IMR-90 (cell line): ENCODE data around the gene PAXX. TPM values are rescaled to one million over a fixed set of nuclear protein-coding genes. Genes with fewer than 3 reads are reported as not detected.

ENCODE experiments used
- ATAC-seq: fragments of 200-7000 bp; cut with Tn5 transposase; 2 replicates; pipeline ENCODE4 v1.9.1; 2020; ENCODE audit warnings: low read depth, mild to moderate bottlenecking, moderate library complexity
- BruUV-seq: library from RNA; stranded (reverse); fragments of 400-500 nt; replicated peaks from 2 replicates; lab custom pipeline; 2021; lab: Mats Ljungman, UMichigan
- CTCF ChIA-PET: fragments of 300-600 bp; formaldehyde crosslinking; extraction: SDS; loops from one replicate; lab custom pipeline; 2021; ENCODE audit warnings: antibody characterized with exemption; lab: Yijun Ruan, JAX
- POLR2A ChIA-PET: fragments of 300-600 bp; sonication (Branson Sonifier 250); formaldehyde crosslinking; loops from one replicate; lab custom pipeline; 2022; ENCODE audit warnings: antibody characterized with exemption; ENCODE audit not compliant: unreplicated experiment; lab: Charles Lee
- DNase-seq: peaks from one replicate; pipeline ENCODE4 v3.0.0; 2013
- H2AFZ ChIP-seq: replicated peaks from 2 replicates; pipeline ENCODE3; 2013; ENCODE audit warnings: low read length, mild to moderate bottlenecking; ENCODE audit not compliant: poor library complexity
- H2AK5ac ChIP-seq: 2 replicates; pipeline ENCODE4 v1.6.1; 2013; ENCODE audit warnings: low read depth, low read length, inconsistent platforms
- H2AK9ac ChIP-seq: replicated peaks from 2 replicates; pipeline ENCODE3; 2013; ENCODE audit warnings: mild to moderate bottlenecking, low read depth, low read length, moderate library complexity; ENCODE audit not compliant: poor library complexity
- H2BK120ac ChIP-seq: 2 replicates; pipeline ENCODE4 v1.6.1; 2013; ENCODE audit warnings: low read depth, low read length, inconsistent platforms
- H2BK15ac ChIP-seq: 3 replicates; pipeline ENCODE4 v1.6.1; 2013; ENCODE audit warnings: low read depth, low read length, inconsistent platforms
- H2BK20ac ChIP-seq: 2 replicates; pipeline ENCODE4 v1.6.1; 2013; ENCODE audit warnings: low read depth, mild to moderate bottlenecking, inconsistent platforms, low read length, moderate library complexity
- H2BK5ac ChIP-seq: 2 replicates; pipeline ENCODE4 v1.6.1; 2013; ENCODE audit warnings: mild to moderate bottlenecking, low read depth, low read length, inconsistent platforms; ENCODE audit not compliant: poor library complexity, severe bottlenecking
- H3K14ac ChIP-seq: replicated peaks from 2 replicates; pipeline ENCODE4 v1.6.1; 2013; ENCODE audit warnings: low read depth, low read length, inconsistent platforms
- H3K18ac ChIP-seq: 2 replicates; pipeline ENCODE4 v1.6.1; 2013; ENCODE audit warnings: low read depth, low read length, control low read depth
- H3K23ac ChIP-seq: 2 replicates; pipeline ENCODE4 v1.6.1; 2013; ENCODE audit warnings: low read depth, low read length, inconsistent platforms
- H3K27ac ChIP-seq: 2 replicates; pipeline ENCODE4 v1.5.1; 2013; ENCODE audit warnings: mild to moderate bottlenecking, control low read depth, low read length; ENCODE audit not compliant: insufficient read depth
- H3K27me3 ChIP-seq: 2 replicates; pipeline ENCODE4 v1.6.1; 2013; ENCODE audit warnings: low read length; ENCODE audit not compliant: control insufficient read depth, insufficient read depth
- H3K36me3 ChIP-seq: 2 replicates; pipeline ENCODE4 v1.6.1; 2013; ENCODE audit warnings: low read length, mixed read lengths; ENCODE audit not compliant: control insufficient read depth, insufficient read depth
- H3K4ac ChIP-seq: 2 replicates; pipeline ENCODE4 v1.6.1; 2013; ENCODE audit warnings: low read depth, low read length, inconsistent platforms
- H3K4me1 ChIP-seq: 2 replicates; pipeline ENCODE4 v1.6.1; 2013; ENCODE audit warnings: low read length, mixed read lengths; ENCODE audit not compliant: control insufficient read depth, insufficient read depth
- H3K4me2 ChIP-seq: 2 replicates; pipeline ENCODE4 v1.6.1; 2013; ENCODE audit warnings: low read depth, mild to moderate bottlenecking, control low read depth, low read length, moderate library complexity
- H3K4me3 ChIP-seq: 2 replicates; pipeline ENCODE4 v1.5.1; 2013; ENCODE audit warnings: low read depth, mild to moderate bottlenecking, control low read depth, low read length, moderate library complexity; ENCODE audit not compliant: insufficient read depth
- H3K56ac ChIP-seq: 2 replicates; pipeline ENCODE4 v1.6.1; 2013; ENCODE audit warnings: low read length, inconsistent platforms; ENCODE audit not compliant: insufficient read depth; ENCODE audit errors: extremely low read depth
- H3K79me1 ChIP-seq, 2 experiments: 2 replicates each; pipeline ENCODE4 v1.6.1; 2013; ENCODE audit warnings: low read length in 2 of 2, inconsistent platforms in 1 of 2, low read depth in 1 of 2
- H3K9ac ChIP-seq: 2 replicates; pipeline ENCODE4 v1.6.1; 2013; ENCODE audit warnings: low read depth, low read length, control low read depth
- H3K9me1 ChIP-seq: 2 replicates; pipeline ENCODE4 v1.6.1; 2013; ENCODE audit warnings: low read length, inconsistent platforms; ENCODE audit not compliant: insufficient read depth
- H3K9me3 ChIP-seq: 2 replicates; pipeline ENCODE4 v1.6.1; 2013; ENCODE audit warnings: low read length; ENCODE audit not compliant: control insufficient read depth, insufficient read depth
- H4K20me1 ChIP-seq: 2 replicates; pipeline ENCODE4 v1.6.1; 2013; ENCODE audit warnings: low read length, inconsistent platforms; ENCODE audit not compliant: insufficient read depth
- H4K5ac ChIP-seq: 2 replicates; pipeline ENCODE4 v1.6.1; 2013; ENCODE audit warnings: mild to moderate bottlenecking, low read depth, low read length, control low read depth
- H4K8ac ChIP-seq, 2 experiments: 2 replicates each; pipeline ENCODE4 v1.6.1; 2013; ENCODE audit warnings: low read depth in 2 of 2, low read length in 2 of 2, control low read depth in 1 of 2, inconsistent platforms in 1 of 2
- H4K91ac ChIP-seq: 2 replicates; pipeline ENCODE4 v1.6.1; 2013; ENCODE audit warnings: low read depth, low read length, inconsistent platforms; ENCODE audit not compliant: insufficient read depth
- CHD1 ChIP-seq: IDR thresholded peaks from 2 replicates; pipeline ENCODE4 v1.6.1; 2012; ENCODE audit warnings: low read depth, low read length, improper control_type of control experiment
- MAFK ChIP-seq: IDR thresholded peaks from 2 replicates; pipeline ENCODE4 v1.6.1; 2012; ENCODE audit warnings: low read depth, low read length, improper control_type of control experiment
- MXI1 ChIP-seq: IDR thresholded peaks from 2 replicates; pipeline ENCODE4 v1.6.1; 2012; ENCODE audit warnings: low read depth, mild to moderate bottlenecking, low read length, moderate library complexity, borderline replicate concordance
- RFX5 ChIP-seq: IDR thresholded peaks from 2 replicates; pipeline ENCODE4 v1.8.0; 2012; ENCODE audit warnings: low read depth, mild to moderate bottlenecking, low read length, moderate library complexity
- WGBS, 2 experiments: methylation state at CpG; one replicate each; pipeline versions ENCODE4 v1.1.5 to v1.1.7; 2013; ENCODE audit warnings: missing lambda C conversion rate in 2 of 2; ENCODE audit not compliant: insufficient read length in 1 of 2; ENCODE audit errors: extremely low coverage in 2 of 2; 5-methylcytosine and 5-hydroxymethylcytosine counted together
- dilution Hi-C: fragments of 300-500 bp; cut with HindIII; formaldehyde crosslinking; loops from one replicate; pipeline ENCODE4 v1.14.3; 2018; ENCODE audit warnings: low sequenced_read_pairs; ENCODE audit not compliant: unreplicated experiment
- in situ Hi-C: fragments of 300-500 bp; cut with MboI; formaldehyde crosslinking; loops from 3 replicates; pipeline ENCODE4 v1.14.3; 2019; ENCODE audit warnings: low sequenced_read_pairs, inconsistent platforms, mixed read lengths
- intact Hi-C: fragments of 100-400 bp; cut with micrococcal nuclease; formaldehyde crosslinking; loops from 2 replicates; pipeline ENCODE4 v1.10.0; 2022
- polyA plus RNA-seq, 3 experiments: library from polyadenylated mRNA; depleted of rRNA; stranded (reverse); fragments of >200 nt; gene quantifications; 2 replicates each; pipeline ENCODE4 v1.2.3, GENCODE V29; 2012; ENCODE audit warnings: low replicate concordance in 1 of 3
- total RNA-seq: library from RNA; depleted of rRNA; stranded (reverse); fragments of >200 nt; gene quantifications from 2 replicates; pipeline ENCODE4 v1.2.3, GENCODE V29; 2012
- TF ChIP-seq, protein P1 (sequence below): conservative IDR thresholded peaks from 2 replicates; pipeline ENCODE4 v1.5.1; 2012; ENCODE audit warnings: mild to moderate bottlenecking, low read depth, low read length, improper control_type of control experiment
- TF ChIP-seq, protein P2 (sequence below): fragments of 150-350 bp; IDR thresholded peaks from 2 replicates; pipeline ENCODE4 v1.6.1; 2016; ENCODE audit warnings: low read depth, mild to moderate bottlenecking, low read length, moderate library complexity, borderline replicate concordance

The PAXX gene
- total and polyA plus RNA-seq, 2 of the 4 experiments (the other 2 are of a cell fraction) = 5.7 to 24.6 TPM

GRCh38 chr9:136964171-136964689 is 28.0 kb upstream of the PAXX start:
- Histone ChIP-seq H3K23ac (no peak overlapping the region), H2BK5ac (no peak overlapping the region), H3K14ac (no peak overlapping the region), H3K27ac (no peak overlapping the region), H2BK20ac (no peak overlapping the region), H2AFZ (no peak overlapping the region), H3K4me2 (no peak overlapping the region), H4K91ac (no peak overlapping the region), H3K36me3 (no peaks in the 10 kb centered on the region), H2AK5ac (no peak overlapping the region), H2AK9ac (no peak overlapping the region), H3K18ac (no peak overlapping the region), H3K9me1 (peaks cover 2% of the 10 kb centered on the region; the same call in 1 of the 2 replicates), H3K27me3 (peaks cover 21% of the 10 kb centered on the region), H3K4ac (no peak overlapping the region), H3K9ac (no peak overlapping the region), H3K4me1 (no peaks in the 10 kb centered on the region), H3K56ac (no peak overlapping the region), H2BK120ac (no peak overlapping the region), H3K4me3 (no peak overlapping the region), H4K20me1 (no peaks in the 10 kb centered on the region), H3K79me1 (no peaks in the 10 kb centered on the region), H4K5ac (no peak overlapping the region), H3K9me3 (no peaks in the 10 kb centered on the region), H2BK15ac (no peak overlapping the region), H4K8ac (no peak overlapping the region)
- intact Hi-C loops (no loop called here), in situ Hi-C loops (no loop called here), dilution Hi-C loops (no loop called here)
- TF ChIP-seq CHD1 (no peak), RFX5 (no peak), MAFK (no peak), MXI1 (no peak)
- TF ChIP-seq, protein P1, sequence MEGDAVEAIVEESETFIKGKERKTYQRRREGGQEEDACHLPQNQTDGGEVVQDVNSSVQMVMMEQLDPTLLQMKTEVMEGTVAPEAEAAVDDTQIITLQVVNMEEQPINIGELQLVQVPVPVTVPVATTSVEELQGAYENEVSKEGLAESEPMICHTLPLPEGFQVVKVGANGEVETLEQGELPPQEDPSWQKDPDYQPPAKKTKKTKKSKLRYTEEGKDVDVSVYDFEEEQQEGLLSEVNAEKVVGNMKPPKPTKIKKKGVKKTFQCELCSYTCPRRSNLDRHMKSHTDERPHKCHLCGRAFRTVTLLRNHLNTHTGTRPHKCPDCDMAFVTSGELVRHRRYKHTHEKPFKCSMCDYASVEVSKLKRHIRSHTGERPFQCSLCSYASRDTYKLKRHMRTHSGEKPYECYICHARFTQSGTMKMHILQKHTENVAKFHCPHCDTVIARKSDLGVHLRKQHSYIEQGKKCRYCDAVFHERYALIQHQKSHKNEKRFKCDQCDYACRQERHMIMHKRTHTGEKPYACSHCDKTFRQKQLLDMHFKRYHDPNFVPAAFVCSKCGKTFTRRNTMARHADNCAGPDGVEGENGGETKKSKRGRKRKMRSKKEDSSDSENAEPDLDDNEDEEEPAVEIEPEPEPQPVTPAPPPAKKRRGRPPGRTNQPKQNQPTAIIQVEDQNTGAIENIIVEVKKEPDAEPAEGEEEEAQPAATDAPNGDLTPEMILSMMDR = no peak
- TF ChIP-seq, protein P2, sequence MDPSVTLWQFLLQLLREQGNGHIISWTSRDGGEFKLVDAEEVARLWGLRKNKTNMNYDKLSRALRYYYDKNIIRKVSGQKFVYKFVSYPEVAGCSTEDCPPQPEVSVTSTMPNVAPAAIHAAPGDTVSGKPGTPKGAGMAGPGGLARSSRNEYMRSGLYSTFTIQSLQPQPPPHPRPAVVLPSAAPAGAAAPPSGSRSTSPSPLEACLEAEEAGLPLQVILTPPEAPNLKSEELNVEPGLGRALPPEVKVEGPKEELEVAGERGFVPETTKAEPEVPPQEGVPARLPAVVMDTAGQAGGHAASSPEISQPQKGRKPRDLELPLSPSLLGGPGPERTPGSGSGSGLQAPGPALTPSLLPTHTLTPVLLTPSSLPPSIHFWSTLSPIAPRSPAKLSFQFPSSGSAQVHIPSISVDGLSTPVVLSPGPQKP = no peak
- ATAC-seq = no peak
- CTCF ChIA-PET = interaction anchor here (1.0 kb wide), 1 partner anchor 12 kb away, joined by 3 read pairs; no protein-coding TSS in a partner anchor
- POLR2A ChIA-PET = no interaction called here
- 73% methylated on average over 15 of the region's 22 CpGs; no CpG with 5 or more reads in 1 of the 2 experiments for WGBS, 2 experiments
- no TSS peak for BruUV-seq
- DNase-seq = no peak
